HG03196 (cell line): ENCODE data around the gene RHOV.

ENCODE experiments used
- ATAC-seq: cut with Tn5 transposase; IDR thresholded peaks from one replicate; pipeline ENCODE4 v1.9.1; 2021; ENCODE audit not compliant: unreplicated experiment

RHOV gene

DNA sequence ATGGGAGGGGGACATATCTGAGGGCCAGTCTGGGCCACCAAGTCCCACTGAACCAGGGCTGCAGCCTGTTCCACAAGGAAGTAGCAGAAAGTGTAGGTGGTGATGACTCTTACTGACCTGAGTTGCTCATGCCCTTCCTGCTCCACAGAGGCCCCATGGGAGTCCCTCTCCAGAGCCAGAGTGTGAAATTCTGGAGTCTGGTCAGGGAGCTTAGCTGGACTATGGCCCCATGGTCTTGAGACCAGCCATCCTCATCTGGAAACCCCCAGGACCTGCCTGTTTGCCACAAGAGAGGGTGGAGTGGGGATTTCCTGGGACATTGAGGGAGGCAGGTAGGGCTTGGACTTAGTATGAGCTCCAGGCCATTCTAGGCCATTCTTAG, 27.2 kb downstream of the RHOV start:
- no peak for ATAC-seq

DNA sequence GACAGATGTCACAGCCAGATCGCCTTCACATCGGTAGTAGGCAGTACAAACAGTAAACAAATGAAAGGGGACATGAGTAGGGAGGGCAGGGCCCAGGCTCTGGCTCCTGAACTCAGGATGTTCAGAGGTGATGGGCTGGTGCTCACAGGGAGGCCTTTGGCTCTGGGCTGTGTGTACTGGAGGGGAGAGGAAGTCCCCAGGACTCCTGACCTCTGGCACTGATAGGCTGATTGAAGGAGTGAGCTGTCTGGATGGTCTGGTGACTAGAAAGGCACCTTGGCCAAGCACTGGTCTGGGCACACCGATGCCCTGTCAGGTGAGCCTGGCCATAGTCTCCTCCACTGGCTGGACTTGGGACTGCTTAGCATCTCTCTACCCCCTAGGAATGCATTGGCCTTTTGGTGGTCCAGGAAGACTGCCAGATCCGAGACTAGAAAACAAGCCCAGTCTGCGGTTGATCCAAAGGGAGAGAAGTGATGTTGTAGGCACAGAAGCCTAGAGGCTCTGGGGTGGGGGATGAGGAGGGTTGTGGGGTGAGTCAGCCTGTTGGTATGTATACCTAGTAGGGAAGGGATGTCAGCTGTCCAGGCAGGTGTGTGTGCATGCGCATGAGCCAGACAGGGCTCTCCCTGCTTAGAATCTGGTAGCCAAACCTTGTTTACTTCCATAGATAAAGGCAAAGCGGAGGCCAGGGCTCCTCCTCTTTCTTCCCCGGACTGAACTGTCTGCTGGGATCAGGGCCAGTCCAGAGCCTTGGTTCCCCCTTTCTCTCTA, 28.3 kb downstream of the RHOV start:
- ATAC-seq: no peak

DNA sequence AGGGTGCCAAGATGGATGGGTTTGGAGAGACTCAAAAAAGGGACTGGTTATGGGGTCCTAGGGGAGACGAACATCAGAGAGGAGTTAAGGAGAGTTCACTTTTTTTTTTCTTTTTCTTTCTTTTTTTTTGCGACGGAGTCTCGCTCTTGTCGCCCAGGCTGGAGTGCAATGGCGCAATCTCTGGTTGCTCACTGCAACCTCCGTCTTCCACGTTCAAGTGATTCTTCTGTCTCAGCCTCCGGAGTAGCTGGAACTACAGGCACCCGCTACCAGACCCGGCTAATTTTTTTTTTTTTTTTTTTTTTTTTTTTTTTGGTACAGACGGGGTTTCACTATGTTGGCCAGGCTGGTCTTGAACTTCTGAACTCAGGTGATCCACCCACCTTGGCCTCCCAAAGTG, 29.0 kb downstream of the RHOV start:
- ATAC-seq: no peak

DNA sequence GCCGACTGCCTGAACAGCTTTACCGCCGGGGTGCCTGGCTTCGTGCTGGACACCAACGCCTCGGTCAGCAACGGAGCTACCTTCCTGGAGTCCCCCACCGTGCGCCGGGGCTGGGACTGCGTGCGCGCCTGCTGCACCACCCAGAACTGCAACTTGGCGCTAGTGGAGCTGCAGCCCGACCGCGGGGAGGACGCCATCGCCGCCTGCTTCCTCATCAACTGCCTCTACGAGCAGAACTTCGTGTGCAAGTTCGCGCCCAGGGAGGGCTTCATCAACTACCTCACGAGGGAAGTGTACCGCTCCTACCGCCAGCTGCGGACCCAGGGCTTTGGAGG, 29.4 kb downstream of the RHOV start:
- no peak for ATAC-seq

DNA sequence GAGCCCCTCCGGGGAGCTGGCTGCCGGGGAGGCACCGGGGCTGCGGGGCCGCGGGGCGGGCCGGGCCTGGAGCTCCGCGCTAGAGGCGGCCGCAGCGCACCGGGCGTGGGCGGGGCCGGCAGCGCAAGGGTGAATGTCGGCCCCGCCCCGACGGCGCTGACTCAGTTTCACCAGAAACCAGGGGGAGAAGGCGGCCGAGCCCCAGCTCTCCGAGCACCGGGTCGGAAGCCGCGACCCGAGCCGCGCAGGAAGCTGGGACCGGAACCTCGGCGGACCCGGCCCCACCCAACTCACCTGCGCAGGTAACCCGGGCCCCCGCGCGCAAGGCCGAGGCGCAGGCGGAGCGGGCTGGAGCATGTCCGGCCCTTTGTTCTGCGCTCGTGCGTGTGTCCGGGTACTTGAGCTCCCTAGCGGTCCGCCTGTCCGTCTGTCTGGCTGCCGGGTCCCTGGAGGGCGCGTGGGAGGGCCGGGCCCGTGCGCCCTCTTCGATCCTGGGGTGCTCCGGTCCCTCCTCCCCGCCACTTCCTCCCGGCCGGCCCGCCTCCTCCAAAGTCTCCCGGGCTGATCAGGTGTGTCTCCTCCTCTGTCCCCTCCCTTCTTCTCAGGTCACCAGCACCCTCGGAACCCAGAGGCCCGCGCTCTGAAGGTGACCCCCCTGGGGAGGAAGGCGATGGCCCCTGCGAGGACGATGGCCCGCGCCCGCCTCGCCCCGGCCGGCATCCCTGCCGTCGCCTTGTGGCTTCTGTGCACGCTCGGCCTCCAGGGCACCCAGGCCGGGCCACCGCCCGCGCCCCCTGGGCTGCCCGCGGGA, 29.9 kb downstream of the RHOV start, which contains the start of gene SPINT1:
Gene SPINT1 (plus strand): TSS at position 164 of the 811 bp plus-strand sequence. CDS start 507 bp downstream, at position 671.
- no peak for ATAC-seq

DNA sequence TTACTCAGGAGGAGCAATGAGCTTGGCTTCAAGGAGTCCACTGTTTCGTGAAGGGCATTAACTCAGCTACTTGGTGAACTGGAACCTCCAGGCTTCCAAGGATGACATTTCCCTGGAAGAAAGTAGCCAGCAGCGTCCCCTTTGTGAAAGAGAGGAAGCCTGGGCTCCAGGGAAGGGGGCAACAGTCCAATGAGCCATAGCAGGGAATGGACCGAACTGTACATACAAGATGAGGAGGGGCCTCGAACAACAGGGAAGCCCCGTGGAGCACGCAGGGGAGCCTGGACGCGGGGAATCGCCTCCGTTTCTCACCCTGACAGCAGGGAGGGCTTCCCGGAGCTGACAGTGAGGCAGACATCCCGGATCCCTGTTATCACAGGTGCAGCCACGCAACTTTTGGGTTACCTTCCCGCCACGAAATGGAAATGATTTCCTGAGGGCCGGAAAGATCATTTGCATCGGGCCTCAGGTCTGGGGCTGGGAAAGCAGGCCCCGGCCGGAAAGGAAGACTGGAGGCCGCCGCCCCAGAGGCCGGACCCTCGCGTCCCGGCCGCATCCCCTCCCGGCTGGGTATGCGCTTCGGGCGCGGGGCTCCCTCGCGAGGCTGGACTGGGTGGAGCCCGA, 30.7 kb downstream of the RHOV start:
- no peak for ATAC-seq

DNA sequence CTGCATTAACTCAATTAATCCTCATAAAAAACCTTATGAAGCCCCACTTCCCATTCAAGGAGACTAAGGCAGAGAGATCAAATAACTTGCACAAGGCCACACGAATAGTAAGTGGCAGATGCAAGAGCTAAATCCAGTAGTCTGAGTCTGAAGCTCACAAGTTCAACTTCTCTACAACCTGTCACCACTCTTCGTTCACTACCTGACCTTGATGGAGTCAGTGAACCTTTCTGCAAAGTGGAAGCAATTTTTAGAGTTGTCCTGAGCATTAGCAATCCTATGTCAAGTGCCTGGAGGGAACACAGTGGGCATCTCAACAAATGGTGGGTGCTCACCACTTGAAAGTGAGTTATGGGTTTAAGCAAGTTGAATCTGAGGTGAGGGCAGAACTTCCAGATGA, 32.3 kb downstream of the RHOV start:
- no peak for ATAC-seq

DNA sequence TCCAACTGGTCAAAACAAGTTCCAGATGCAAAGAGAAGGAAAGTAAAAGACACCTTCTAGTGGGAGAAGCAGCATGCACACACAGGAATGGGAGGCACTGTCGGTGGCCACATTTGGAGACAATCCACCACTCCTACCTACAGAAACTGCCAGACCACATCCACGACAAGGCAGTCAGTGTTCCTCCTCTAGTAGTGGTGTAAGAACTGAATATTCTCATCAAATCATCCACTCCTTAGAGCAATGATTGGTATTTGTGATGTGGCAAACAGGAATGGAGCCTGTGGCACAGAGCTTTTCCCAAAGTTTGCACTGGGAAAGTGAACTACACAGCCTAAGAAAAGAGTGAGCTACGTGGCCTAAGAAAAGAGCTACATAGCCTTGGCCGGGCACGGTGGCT, 35.3 kb downstream of the RHOV start:
- no peak for ATAC-seq

DNA sequence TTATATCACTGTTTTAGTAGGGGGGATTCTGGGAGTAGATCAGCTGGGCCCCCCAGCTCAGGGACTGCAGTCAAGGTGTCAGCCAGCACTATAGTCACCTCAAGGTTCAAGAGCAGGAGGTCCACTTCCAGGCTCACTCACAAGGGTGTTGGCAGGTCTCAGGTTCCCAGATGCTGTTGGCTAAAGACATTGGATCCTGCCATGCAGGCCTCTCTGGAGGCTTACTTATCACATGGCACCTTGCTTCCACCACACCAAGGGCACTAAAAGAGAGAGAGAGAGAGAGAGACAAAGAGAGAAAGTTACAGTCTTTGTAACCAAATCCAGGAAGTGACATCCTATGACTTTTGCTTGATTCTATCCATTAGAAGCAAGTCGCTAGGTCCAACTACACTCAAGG, 38.0 kb downstream of the RHOV start:
- no peak for ATAC-seq

DNA sequence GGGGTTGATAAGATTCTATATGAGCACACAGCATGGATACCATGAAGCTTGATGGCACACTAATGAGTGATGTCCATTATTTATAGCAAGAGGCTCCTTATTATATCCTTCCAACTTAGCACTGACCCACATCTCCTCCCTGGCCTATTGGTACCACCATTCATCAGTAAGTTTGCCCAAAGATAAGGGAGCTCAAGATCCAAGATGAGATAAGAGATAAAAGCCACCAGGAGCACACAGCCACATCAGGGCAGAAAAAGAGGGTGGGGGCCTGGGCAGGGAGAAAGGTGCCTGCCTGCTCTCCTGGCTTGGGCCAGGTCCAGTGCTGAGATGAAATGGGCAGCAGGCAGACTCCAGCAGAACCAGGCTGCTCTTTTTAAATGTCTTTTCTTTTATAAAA, 41.1 kb downstream of the RHOV start:
- ATAC-seq: no peak

DNA sequence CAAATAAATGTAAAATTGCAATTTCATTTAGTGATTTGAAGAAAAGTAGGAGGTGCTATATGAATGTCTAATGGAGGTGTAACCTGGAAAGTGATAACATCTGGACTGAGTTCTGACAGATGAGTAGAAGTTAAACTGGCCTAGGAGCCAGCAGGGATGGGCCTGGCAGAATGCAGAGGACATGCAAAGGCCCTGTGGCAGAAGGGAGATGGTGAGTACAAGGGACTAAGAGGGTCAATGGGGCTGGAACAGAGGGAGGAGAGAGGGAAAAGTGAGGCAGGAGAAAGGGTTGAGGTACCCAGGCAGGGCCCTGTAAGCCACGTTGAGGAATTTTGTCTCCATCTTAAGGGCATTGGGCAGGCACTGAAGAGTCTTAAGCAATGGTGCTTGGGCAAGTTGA, 42.2 kb downstream of the RHOV start:
- no peak for ATAC-seq

DNA sequence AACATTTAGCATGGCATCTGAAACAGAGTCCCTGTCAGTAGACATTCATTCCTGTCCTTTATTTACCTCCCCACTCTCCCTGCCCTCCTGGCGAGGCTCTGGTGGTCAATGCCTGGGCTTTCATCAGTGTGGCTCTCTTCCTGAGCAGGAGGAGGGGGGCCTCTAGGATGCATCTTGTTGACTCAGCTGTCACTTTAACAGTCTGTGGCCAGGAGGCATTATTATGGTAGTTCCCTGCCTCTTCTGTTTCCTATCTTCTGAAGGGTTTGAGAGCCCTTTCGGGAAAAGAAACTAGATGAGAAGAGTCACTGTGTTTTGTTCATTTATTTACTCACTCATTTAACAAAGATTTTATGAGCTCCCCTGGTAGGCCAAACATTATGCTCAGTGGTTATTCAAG, 43.1 kb downstream of the RHOV start:
- ATAC-seq: no peak

DNA sequence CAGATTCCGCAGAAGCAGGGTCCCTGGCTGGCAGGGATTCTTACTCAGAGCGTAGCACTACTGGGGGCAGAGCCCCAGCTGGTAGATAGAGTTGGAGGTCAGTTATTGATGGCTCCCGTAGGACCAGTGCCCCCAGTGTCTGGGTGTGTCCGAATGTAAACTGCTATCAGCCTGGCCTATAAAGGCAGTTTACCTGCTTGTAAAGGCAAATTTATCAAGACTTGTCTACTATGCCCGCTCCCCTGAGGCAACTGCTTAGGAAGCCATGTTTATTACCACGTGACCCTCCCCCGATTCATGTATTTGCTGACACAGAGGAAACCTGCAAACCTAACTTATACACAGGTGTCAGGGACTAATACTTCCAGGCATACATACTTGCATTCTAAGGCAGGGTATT, 44.9 kb downstream of the RHOV start:
- no peak for ATAC-seq

DNA sequence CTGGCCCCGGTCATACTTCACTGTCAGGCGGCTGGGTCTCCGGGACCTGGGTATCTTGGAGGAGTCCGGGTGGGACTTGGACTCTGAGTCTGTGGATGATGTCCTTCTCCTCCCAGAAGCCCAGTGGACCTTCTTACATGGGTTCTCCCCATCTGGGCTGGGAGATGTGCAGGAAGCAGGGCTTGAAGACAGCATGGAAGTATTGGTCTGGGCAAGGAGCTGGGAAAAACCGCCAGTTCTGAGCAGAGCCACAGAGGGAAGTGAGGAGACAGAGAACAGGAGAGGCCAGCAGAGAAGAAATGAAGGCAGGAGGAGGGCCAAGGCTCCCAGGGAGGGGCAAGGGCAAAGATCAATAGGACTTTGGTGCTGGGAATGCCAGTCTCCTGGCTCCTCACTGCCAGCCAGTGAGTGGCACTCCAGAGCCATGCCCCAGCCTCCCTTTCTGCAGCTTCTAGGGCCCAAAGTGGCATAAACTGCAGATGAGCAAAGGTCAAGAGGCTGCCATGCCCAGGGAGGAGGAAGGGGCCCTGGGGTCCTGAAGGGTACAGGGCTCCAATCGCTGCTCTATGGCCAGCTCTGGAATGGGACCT, 45.5 kb downstream of the RHOV start, which contains the start of gene PPP1R14D:
Gene PPP1R14D (minus strand): TSS at position 262 of the 590 bp plus-strand sequence. CDS start 67 bp downstream, at position 195.
- no peak for ATAC-seq

DNA sequence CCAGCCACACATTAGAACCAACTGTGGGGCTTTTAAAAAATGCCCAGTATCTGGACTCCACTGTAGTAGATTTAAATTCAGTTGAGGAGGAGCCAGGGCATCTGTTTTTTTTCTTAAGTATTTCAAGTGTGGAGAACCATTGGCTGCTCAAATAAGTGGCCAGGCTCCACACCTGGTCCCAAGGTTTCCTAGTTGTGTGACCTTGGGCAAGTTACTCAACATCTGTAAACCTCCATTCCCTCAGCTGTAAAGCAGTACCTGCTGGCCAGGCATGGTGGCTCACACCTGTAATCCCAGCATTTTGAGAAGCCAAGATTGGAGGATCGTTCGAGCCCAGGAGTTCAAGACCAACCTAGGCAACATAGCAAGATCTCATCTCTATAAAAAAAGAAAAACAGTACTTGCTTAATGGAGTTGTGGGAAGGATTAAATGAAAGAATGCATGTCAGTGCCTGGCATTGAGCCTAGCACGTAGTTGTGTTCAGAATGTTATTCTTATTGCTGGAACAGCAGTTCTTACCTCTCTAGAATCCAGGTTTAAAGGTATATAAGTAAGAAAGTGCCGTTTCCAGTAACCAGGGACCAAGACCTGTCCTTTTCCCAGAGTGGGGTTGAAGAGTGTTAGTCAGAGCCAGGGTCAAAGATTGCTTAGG, 47.5 kb downstream of the RHOV start:
- ATAC-seq: no peak

DNA sequence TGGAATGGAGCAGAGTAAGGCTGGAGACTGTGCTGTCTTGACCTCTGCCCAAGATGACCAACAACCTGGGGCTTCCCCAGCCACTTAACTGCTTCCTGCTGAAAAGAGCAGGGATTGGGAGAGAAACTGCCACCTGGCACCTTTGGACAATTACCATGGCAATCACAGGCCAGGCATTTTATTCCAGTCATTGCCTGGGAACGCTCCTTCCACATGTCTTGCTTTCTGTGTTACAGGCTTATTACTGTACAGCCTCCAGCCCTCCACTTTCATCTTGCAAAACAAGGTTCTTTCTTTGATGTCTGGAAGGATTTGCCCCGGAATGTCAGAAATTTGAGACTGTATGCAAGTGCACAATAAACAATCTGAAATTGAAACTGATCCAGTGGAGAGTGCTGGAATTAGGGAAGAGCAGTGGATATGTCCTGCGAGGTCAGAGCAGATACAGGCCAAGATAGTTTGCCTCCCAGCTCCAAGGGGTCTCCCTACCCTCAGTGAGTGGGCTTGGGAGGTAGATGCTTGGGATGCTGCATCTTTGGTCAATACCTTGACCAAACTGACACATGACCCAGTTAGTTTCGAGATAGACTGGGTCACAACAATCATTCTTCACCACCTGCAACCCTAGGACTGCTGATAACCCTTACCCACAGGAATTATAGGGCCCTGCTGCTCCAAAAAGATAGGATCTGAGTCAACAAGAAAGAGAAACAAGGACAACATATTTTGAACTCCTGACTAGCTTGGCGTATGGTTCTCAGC, 48.2 kb downstream of the RHOV start:
- ATAC-seq: no peak

DNA sequence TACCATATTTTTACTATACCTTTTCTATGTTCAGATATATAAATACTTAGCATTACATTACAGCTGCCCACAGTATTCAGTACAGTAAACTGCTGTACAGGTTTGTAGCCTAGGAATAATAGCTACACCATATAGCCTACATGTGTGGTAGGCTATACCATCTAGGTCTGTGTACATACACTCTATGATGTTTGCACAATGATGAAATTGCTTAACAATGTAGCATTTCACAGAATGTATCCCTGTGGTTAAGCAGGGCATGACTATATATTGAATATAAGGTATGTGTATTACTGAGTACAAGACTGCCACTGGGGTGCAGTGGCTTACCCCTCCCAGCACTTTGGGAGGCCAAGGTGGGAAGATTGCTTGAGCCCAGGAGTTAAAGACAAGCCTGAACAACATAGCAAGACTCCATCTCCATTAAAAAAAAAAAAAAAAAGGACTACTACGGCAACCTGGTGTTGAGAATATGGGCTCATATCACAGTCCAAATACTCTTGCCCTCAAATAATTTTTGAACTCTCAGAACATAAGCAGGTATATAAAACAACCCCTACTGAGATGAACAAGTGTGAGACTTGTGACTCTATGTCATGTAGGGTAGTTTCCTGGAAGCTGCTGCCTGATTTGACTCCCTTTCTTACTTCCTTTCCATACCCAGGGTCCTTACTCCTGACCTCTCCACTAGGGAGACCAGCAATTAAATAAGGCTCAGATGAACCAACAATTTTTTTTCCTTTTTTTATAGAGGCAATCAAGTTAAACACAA, 50.3 kb downstream of the RHOV start:
- ATAC-seq: no peak
